NCI-H2196 (cell line): ENCODE data around the gene DCDC2.
"Not testable (repeated sequence)": the region's sequence is repeated elsewhere in the genome, so short reads cannot be mapped to it uniquely, and the experiment has no call there.

ENCODE experiments used
- DNase-seq: peaks from one replicate; lab custom pipeline; 2025; ENCODE audit not compliant: unreplicated experiment; lab: John Stamatoyannopoulos, UW

Gene DCDC2

GRCh38 chr6:24227556-24227955, 130.3 kb downstream of the DCDC2 start:
- no peak for DNase-seq

GRCh38 chr6:24226541-24226940, 131.3 kb downstream of the DCDC2 start:
- no peak for DNase-seq

GRCh38 chr6:24225838-24226237, 132.0 kb downstream of the DCDC2 start:
- no peak for DNase-seq

GRCh38 chr6:24223115-24223919, 134.5 kb downstream of the DCDC2 start:
- no peak for DNase-seq

GRCh38 chr6:24219670-24220069, 138.2 kb downstream of the DCDC2 start:
- no peak for DNase-seq

GRCh38 chr6:24214984-24215383, 142.9 kb downstream of the DCDC2 start:
- DNase-seq = no peak

- DNase-seq = no peak
These were observed 150.4 kb downstream of the DCDC2 start for GRCh38 chr6:24207413-24207812.

GRCh38 chr6:24205020-24205492, 152.8 kb downstream of the DCDC2 start:
- DNase-seq = peak; percentile 31

GRCh38 chr6:24204113-24204512, 153.7 kb downstream of the DCDC2 start:
- DNase-seq = not testable (repeated sequence)

GRCh38 chr6:24197892-24198291, 160.0 kb downstream of the DCDC2 start:
- no peak for DNase-seq

- no peak for DNase-seq
These were observed 161.8 kb downstream of the DCDC2 start for GRCh38 chr6:24195836-24196597.

GRCh38 chr6:24194978-24195700, 162.7 kb downstream of the DCDC2 start:
- no peak for DNase-seq

GRCh38 chr6:24193364-24193763, 164.5 kb downstream of the DCDC2 start:
- no peak for DNase-seq

GRCh38 chr6:24191346-24191745, 166.5 kb downstream of the DCDC2 start:
- DNase-seq = no peak

- no peak for DNase-seq
These were observed 169.2 kb downstream of the DCDC2 start for GRCh38 chr6:24188578-24189080.

GRCh38 chr6:24187965-24188577, 169.8 kb downstream of the DCDC2 start:
- DNase-seq = no peak

GRCh38 chr6:24186349-24186748, 171.5 kb downstream of the DCDC2 start:
- DNase-seq = no peak

GRCh38 chr6:24183584-24183983, 174.3 kb downstream of the DCDC2 start:
- DNase-seq = no peak

GRCh38 chr6:24157886-24158285, 200.0 kb downstream of the DCDC2 start:
- DNase-seq = no peak

GRCh38 chr6:24154121-24154520, 203.7 kb downstream of the DCDC2 start:
- DNase-seq = no peak

GRCh38 chr6:24152014-24152413, 205.8 kb downstream of the DCDC2 start:
- DNase-seq = no peak
